Measurements from ENCODE around the gene ATP2C1. TPM values are rescaled to one million over a fixed set of nuclear protein-coding genes. Genes with fewer than 3 reads are reported as not detected.

Gene ATP2C1
- total and polyA plus RNA-seq, 12 donors: 27.5 to 78.8 (median 58.4) TPM

DNA sequence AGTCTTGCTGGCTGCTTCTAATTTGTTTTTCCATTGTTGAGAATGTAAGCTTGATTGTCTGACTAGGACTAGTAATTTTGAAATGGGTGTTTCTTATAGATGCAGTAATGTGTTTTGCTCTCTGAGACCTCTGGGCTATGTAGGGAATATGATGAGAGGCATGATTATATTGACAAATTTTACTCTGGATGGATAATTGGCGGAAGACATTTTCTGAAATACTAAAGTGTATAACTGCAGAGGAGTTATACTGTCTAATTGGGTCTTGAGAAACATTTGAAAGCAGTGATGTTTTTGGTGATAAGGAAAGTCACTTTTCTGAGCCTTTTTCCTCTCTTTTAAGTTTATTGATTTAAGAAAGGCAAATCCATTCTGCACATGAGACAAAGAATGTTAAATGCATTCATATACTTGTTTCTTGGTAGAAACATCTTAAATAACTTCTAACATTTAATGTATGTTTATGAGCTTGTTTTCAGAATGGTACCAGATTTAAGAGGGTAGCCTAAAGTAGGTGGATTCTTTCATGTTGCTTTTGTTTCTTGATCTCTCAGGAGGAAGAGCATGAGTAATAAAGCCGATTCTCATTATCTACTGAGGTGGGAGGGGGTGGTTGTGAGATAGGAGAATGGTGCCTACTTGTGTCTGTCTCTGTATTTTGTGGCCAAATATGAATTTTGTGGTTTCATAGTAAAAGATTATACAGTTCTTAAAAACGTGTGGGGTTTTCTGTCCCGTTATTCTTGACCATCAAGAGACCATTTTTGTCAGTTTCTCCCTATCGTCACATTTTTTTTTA, 2.0 kb downstream of the ATP2C1 start:
- H3K4me3 ChIP-seq: peak overlapping the region in 4 of 10 donors; percentile 77 to 92 (median 86)
- intact Hi-C loops (cut with DNase I): loop anchor here in 1 of 10 donors (10.0 kb wide), 1 partner anchor 621 kb away; no protein-coding TSS in a partner anchor
- WGBS, 2 donors: 78 to 82% methylated on average over 5 of the region's 5 CpGs
- TF ChIP-seq, protein P1, sequence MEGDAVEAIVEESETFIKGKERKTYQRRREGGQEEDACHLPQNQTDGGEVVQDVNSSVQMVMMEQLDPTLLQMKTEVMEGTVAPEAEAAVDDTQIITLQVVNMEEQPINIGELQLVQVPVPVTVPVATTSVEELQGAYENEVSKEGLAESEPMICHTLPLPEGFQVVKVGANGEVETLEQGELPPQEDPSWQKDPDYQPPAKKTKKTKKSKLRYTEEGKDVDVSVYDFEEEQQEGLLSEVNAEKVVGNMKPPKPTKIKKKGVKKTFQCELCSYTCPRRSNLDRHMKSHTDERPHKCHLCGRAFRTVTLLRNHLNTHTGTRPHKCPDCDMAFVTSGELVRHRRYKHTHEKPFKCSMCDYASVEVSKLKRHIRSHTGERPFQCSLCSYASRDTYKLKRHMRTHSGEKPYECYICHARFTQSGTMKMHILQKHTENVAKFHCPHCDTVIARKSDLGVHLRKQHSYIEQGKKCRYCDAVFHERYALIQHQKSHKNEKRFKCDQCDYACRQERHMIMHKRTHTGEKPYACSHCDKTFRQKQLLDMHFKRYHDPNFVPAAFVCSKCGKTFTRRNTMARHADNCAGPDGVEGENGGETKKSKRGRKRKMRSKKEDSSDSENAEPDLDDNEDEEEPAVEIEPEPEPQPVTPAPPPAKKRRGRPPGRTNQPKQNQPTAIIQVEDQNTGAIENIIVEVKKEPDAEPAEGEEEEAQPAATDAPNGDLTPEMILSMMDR (IDR thresholded peaks at IDR 0.05): no peak
- no peaks in the 10 kb centered on the region for H3K36me3 ChIP-seq
- ATAC-seq (no peak), DNase-seq (no peak)
- H3K4me1 ChIP-seq: peaks cover 0 to 50% (median 22%) of the 10 kb centered on the region in 9 donors
- H3K27me3 ChIP-seq: no peaks in the 10 kb centered on the region
- no peak overlapping the region for H3K27ac ChIP-seq
- H3K9me3 ChIP-seq: no peaks in the 10 kb centered on the region

DNA sequence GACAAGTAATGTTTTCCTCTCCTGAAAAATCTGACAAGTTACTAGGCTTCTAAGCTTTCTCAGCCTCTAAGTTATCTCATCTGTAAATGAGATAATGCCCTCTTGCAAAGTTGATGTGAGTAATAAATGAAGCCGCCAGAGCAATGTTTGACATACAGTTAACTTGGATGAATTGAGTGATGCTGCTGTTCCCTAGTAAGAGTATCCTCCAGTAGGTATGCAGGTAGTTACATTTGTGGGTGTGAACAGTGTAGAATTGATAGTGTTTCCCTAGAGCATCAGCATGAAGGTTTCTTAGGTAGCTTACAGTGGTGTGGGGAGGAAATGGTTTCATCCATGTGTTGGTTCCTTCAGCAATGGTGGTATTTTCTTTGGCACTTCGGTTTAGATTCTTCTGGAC, 3.4 kb downstream of the ATP2C1 start:
- TF ChIP-seq, protein P1 (IDR thresholded peaks at IDR 0.05): no peak
- DNase-seq (no peak), ATAC-seq (no peak)
- Histone ChIP-seq H3K9me3 (no peaks in the 10 kb centered on the region), H3K4me1 (peaks cover 0 to 55% (median 25%) of the 10 kb centered on the region in 9 donors), H3K27me3 (no peaks in the 10 kb centered on the region), H3K36me3 (no peaks in the 10 kb centered on the region), H3K27ac (no peak overlapping the region), H3K4me3 (no peak overlapping the region)
- intact Hi-C loops (cut with DNase I): loop anchor here in 1 of 10 donors (10.0 kb wide), 1 partner anchor 623 kb away; no protein-coding TSS in a partner anchor
- WGBS, 2 donors: 80 to 90% methylated on average over 2 of the region's 2 CpGs

DNA sequence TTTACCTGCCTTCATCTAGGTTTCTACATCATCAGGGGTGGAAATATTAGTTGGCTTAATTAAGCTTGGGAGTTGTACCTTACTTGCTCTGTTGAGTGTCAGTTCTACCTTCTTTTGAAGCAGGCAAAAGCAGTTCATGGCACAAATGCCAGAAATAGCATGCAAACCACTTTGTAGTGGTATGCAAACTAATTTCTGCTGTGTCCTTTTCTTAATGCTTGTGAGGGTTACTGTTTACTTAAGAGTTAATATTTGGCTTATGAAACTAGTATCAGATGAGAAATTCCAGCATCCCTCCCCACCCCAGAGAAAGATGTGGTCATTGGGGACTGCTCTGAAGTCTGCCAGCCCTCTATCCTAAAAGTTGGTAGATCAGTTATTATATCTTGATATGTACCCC, 7.1 kb downstream of the ATP2C1 start:
- Histone ChIP-seq H3K27me3 (no peaks in the 10 kb centered on the region), H3K4me1 (peaks cover 0 to 65% (median 31%) of the 10 kb centered on the region in 9 donors), H3K4me3 (no peak overlapping the region), H3K27ac (peak overlapping the region in 1 of 10 donors; percentile 16), H3K9me3 (no peaks in the 10 kb centered on the region), H3K36me3 (no peaks in the 10 kb centered on the region)
- TF ChIP-seq, protein P1 (IDR thresholded peaks at IDR 0.05): no peak
- DNase-seq (no peak), ATAC-seq (no peak)
- intact Hi-C loops (cut with DNase I): no loop called here

DNA sequence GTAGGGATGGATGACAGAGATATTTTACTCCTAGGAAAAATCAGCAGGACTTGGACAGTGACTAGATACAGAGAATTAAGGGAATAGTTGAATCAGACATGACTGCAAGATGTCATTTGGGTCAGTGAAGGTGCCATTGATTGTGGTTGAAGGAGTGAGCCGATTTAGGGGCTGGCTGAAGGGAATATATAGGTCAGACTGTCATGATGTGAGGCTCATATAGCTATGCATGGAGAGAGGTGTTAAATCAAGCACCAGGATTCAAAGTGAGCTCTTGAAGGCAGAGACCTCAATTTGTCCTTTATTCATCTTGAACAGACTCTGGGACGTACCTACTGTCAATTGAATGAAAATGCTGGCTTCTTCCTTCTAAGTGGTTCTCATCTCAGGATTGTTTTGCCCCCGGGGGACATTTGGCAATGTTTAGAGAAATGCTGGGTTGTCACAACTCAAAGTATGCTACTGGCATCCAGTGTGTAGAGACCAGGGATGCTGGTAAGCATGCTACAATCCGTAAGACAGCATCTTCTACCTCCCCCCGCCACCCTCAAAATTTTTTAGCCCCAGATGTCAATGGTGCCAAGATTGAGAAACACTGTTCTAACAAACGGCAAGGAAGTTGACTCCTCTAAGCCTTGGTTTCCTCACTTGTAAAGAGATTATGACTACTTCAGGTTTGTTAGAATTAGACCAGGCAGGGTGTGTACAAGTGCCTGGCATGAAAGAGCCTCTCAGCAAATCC, 7.8 kb downstream of the ATP2C1 start:
- Histone ChIP-seq H3K27ac (no peak overlapping the region), H3K4me1 (peaks cover 0 to 68% (median 36%) of the 10 kb centered on the region in 9 donors), H3K36me3 (no peaks in the 10 kb centered on the region), H3K9me3 (no peaks in the 10 kb centered on the region), H3K4me3 (no peak overlapping the region), H3K27me3 (no peaks in the 10 kb centered on the region)
- intact Hi-C loops (cut with DNase I): no loop called here
- peak in 1 of 8 donors; percentile 18 for ATAC-seq
- TF ChIP-seq, protein P1 (IDR thresholded peaks at IDR 0.05): no peak
- 66 to 73% methylated on average over 6 of the region's 6 CpGs for WGBS, 2 donors
- no peak for DNase-seq
